ENCODE measurements around the gene TNS2.

DNA sequence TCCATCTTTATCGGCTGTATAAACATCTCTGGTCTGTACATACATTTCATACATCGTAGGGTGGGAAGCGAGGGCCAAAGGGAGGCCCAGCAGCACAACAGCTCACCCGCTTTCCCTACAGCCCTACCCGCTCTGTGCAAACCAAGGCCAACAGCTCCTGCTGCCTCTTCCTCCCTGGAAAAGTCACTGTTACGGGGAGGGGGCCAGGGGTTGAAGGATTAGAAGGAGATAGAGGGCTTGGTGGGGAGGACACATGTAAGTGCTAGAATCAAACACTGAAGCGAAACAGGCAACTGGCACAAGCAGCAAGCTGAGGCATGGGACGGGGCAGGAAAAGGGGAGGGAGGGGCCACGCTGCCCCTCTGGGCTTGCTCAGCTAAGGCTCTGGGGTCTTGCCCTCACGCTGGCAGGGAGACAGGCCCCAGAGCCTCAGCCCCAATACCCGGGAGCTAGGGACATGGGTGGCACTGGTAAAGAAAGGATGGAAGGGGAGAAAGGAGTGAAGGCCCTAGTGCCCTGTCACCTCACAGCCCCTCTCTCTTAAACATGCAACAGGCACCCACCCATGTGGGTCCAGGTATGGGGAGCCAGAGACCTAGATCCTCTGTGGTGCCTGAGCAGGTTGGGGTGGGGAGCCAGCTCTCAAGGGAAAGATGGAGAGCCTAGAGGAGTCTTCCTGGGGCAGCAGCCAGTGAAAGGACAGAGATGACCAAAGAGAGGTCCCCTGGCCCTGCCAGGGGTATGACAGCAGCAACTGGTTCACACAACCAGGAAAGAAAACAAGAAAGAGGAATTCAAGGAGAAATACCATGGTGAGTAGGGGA lies 15.0 kb downstream of the TNS2 start:
- TF ChIP-seq, protein P1, sequence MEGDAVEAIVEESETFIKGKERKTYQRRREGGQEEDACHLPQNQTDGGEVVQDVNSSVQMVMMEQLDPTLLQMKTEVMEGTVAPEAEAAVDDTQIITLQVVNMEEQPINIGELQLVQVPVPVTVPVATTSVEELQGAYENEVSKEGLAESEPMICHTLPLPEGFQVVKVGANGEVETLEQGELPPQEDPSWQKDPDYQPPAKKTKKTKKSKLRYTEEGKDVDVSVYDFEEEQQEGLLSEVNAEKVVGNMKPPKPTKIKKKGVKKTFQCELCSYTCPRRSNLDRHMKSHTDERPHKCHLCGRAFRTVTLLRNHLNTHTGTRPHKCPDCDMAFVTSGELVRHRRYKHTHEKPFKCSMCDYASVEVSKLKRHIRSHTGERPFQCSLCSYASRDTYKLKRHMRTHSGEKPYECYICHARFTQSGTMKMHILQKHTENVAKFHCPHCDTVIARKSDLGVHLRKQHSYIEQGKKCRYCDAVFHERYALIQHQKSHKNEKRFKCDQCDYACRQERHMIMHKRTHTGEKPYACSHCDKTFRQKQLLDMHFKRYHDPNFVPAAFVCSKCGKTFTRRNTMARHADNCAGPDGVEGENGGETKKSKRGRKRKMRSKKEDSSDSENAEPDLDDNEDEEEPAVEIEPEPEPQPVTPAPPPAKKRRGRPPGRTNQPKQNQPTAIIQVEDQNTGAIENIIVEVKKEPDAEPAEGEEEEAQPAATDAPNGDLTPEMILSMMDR (IDR thresholded peaks at IDR 0.05; ENCODE audit: insufficient read depth, low read depth, low read length): no peak
- no peak for TF ChIP-seq EZH2 (IDR thresholded peaks at IDR 0.05; ENCODE audit: insufficient read depth, low read length)

All from astrocyte (in vitro differentiated cells and primary cell).